Esophagus (tissue), 2 donors: ENCODE data around the gene KREMEN1. TPM values are rescaled to one million over a fixed set of nuclear protein-coding genes. Genes with fewer than 3 reads are reported as not detected.

Source experiments
- H3K27ac ChIP-seq, 2 donors: one replicate each; pipeline ENCODE4 v1.5.1; 2013; ENCODE audit warnings: low read depth in 2 of 2, mild to moderate bottlenecking in 2 of 2, inconsistent platforms in 1 of 2, low read length in 1 of 2, moderate library complexity in 1 of 2
- H3K27me3 ChIP-seq, 2 donors: one replicate each; pipeline ENCODE4 v1.6.1; 2013; ENCODE audit warnings: low read length in 2 of 2, control low read depth in 1 of 2, mild to moderate bottlenecking in 1 of 2; ENCODE audit not compliant: insufficient read depth in 2 of 2, control insufficient read depth in 1 of 2
- H3K36me3 ChIP-seq, 2 donors: one replicate each; pipeline ENCODE4 v1.6.1; 2013; ENCODE audit warnings: low read length in 1 of 2; ENCODE audit not compliant: control insufficient read depth in 2 of 2, insufficient read depth in 2 of 2
- H3K4me1 ChIP-seq, 2 donors: one replicate each; pipeline ENCODE4 v1.6.1; 2013; ENCODE audit warnings: low read length in 1 of 2; ENCODE audit not compliant: control insufficient read depth in 2 of 2, insufficient read depth in 2 of 2
- H3K4me3 ChIP-seq, 2 donors: one replicate each; pipeline ENCODE4 v1.5.1; 2013; ENCODE audit warnings: low read length in 2 of 2, mild to moderate bottlenecking in 2 of 2, low read depth in 1 of 2, moderate library complexity in 1 of 2
- H3K9me3 ChIP-seq, 2 donors: one replicate each; pipeline ENCODE4 v1.6.1; 2013; ENCODE audit warnings: mild to moderate bottlenecking in 2 of 2, low read depth in 1 of 2, low read length in 1 of 2, moderate library complexity in 1 of 2; ENCODE audit not compliant: control insufficient read depth in 2 of 2, insufficient read depth in 1 of 2
- WGBS, 2 donors: extraction: QIAGEN DNeasy Blood & Tissue Kit; methylation state at CpG; one replicate each; pipeline ENCODE4 v1.1.7; 2013; 5-methylcytosine and 5-hydroxymethylcytosine counted together
- polyA plus RNA-seq, 2 donors: library from polyadenylated mRNA; stranded (reverse); fragments of 200-250 nt; gene quantifications; one replicate each; pipeline ENCODE4 v1.2.3, GENCODE V29; 2013
- donor health status: healthy with polysubstance abuse.
- donor health status: Bipolar disorder and iron deficiency.

KREMEN1 gene
- polyA plus RNA-seq, 2 donors: 29.1 to 31.4 TPM

DNA sequence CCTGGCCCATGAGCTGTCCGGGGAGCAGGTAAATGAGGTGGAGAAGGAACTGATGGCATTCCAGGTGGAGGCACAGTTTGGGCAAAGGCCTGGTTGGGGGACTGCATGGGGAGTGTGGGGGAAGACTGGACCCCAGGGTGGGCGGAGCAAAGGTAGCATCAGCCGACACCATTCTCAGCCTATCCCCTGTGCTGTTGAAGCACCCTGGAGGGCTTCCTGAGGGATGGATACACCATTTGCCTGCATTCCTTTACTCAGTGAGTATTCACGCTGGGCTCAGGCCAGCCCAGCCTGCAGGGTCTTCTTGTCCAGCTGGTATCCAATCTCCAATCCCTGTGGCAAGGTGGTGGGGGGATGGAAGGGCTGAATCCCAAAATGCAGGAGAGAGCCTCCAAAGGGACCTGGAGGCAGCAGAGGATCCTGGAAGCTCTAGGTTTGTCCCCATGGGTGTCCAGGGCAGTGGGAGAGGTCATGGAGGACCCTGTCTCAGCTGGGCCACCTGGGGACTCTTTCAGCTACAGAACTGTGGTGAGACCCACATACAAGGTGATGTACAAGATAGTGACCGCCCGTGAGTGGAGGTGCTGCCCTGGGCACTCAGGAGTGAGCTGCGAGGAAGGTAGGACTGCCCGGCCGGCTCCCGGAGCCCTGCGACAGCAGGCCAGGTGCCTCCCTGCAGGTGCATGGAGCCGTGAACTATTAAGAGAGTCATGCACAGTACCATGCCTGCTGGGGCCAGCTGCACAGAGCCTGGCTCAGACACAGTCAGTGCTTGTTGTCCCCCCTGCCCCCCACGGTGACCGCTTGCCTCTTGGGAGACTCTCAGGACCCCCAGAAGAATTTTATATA lies 142.4 kb downstream of the KREMEN1 start:
- peaks cover 0 to 4% of the 10 kb centered on the region in 2 donors for H3K4me1 ChIP-seq
- no peak overlapping the region for H3K4me3 ChIP-seq
- H3K27me3 ChIP-seq: no peaks in the 10 kb centered on the region
- H3K36me3 ChIP-seq: no peaks in the 10 kb centered on the region
- H3K27ac ChIP-seq: no peak overlapping the region
- no peaks in the 10 kb centered on the region for H3K9me3 ChIP-seq
- WGBS, 2 donors: 91 to 96% methylated on average over 14 of the region's 14 CpGs

DNA sequence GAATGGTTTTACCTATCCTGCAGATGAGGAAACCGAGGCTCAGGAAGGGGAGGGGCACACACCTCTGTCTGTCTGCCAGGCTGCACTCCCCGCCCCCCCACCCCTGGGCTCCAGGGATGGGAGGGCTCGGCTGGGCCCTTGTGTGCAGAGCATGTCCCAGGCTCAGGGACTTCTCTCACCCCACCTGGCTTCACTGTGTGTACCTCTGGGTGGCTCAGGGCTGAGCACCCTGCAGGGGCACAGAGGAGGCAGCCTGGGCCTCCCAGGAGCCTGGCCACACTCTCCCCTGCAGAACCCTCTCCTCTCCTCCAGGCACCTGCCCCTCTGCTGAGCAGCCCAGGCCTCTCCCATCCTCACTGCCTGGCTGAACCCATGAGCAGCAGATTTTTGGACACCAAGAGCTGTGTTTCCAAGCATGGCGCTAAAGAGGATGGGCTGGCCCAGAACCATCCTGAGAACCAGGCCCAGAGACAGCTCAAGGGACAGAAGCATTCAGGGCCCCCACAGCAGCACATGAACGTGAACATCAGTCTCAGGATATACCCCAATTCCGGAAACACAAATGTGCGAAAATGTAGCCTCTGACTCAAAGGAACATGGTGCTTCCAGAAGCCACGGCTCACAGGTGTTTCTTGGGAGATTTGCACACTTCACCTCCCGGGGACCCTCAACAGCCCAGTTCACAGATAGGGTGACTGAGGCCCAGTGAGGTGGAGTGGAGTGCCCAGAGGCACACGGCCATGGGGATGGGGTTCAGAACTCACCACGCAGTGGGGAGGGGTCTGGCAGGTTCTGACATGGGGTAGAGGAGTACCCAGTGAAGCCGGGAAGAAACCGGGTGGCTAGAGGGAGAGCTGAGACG lies 143.4 kb downstream of the KREMEN1 start:
- H3K9me3 ChIP-seq: no peaks in the 10 kb centered on the region
- peaks cover 0 to 3% of the 10 kb centered on the region in 2 donors for H3K4me1 ChIP-seq
- no peak overlapping the region for H3K27ac ChIP-seq
- H3K36me3 ChIP-seq: no peaks in the 10 kb centered on the region
- H3K4me3 ChIP-seq: no peak overlapping the region
- no peaks in the 10 kb centered on the region for H3K27me3 ChIP-seq
- 84 to 88% methylated on average over 14 of the region's 14 CpGs for WGBS, 2 donors

DNA sequence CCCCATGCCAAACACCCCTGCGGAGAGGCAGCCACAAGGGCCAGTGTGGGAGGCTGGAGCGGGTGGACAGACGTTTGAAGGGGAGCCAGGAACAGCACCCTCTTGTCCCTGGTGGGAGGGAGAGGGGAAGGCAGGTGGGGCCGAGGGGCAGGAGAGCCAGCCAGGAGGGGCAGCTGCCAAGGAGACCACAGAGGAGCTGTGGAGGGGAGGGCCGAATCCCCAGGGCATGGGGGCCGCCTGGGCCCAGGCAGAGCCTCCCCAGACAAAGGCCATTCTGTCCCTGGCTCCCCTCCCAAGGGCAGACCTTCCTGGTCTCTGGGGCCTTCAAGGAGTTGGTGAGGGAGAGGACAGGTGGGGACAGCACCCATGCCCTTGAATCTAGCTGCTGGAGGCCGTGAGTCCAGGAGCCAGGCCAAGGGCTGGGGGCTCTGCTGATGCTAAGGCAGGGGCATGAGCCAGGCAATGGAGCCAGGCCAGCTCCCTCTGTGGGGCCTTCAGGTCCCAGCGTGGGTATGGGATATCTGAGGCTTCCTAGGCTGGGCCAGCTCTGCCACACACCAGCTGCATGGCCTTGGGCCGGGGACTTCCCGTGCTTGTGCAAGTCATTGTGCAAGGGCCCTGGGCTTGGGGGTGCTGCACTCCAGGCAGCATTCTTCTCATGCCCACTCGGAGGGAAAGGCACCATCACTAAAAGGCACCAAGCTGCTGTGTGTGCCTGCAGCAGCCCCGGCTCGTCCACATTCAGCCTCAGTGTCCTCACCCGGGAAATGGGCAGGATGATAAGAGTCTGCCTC lies 144.2 kb downstream of the KREMEN1 start:
- no peak overlapping the region for H3K4me3 ChIP-seq
- WGBS, 2 donors: 60 to 61% methylated on average over 12 to 14 of the region's 14 CpGs
- H3K27me3 ChIP-seq: no peaks in the 10 kb centered on the region
- no peak overlapping the region for H3K27ac ChIP-seq
- no peaks in the 10 kb centered on the region for H3K9me3 ChIP-seq
- H3K4me1 ChIP-seq: no peaks in the 10 kb centered on the region
- H3K36me3 ChIP-seq: no peaks in the 10 kb centered on the region

Other genes with a start within 250 kb of the KREMEN1 start
- 1 to 10 TPM; 1.6 to 2.8 TPM for gene ZNRF3, start 189.5 kb upstream of the KREMEN1 start, polyA plus RNA-seq
- under 1 TPM; 0.13 to 0.26 TPM for gene C22orf31, start 11.2 kb upstream of the KREMEN1 start, polyA plus RNA-seq
- gene EMID1, start 132.9 kb downstream of the KREMEN1 start, polyA plus RNA-seq: under 1 TPM; 0.22 to 0.54 TPM
- 10 to 100 TPM; 15.1 to 20.9 TPM for gene RHBDD3, start 194.9 kb downstream of the KREMEN1 start, polyA plus RNA-seq
- 100 to 1,000 TPM; 103 to 138 TPM for gene EWSR1, start 195.2 kb downstream of the KREMEN1 start, polyA plus RNA-seq
- gene GAS2L1, start 233.6 kb downstream of the KREMEN1 start, polyA plus RNA-seq: 10 to 100 TPM; 24.3 to 25.2 TPM
- gene RASL10A, start 242.7 kb downstream of the KREMEN1 start, polyA plus RNA-seq: 1 to 10 TPM in 1 of 2 donors, under 1 TPM in 1; 0.48 to 1.0 TPM